Uterus (tissue), 4 donors: Measurements from ENCODE around the gene GPR68. TPM values are rescaled to one million over a fixed set of nuclear protein-coding genes. Genes with fewer than 3 reads are reported as not detected.

Source experiments
- DNase-seq, 2 donors: peaks; one replicate each; pipeline ENCODE4 v3.0.0-alpha.2; 2019 to 2020
- H3K27ac ChIP-seq, 2 donors: fragments of 200-600 bp; sonication (generic); 1 replicate in 1 of 2; 2 replicates in 1 of 2; pipeline ENCODE4 v1.5.1; 2016 to 2018
- H3K27me3 ChIP-seq, 2 donors: fragments of 200-600 bp; sonication (generic); one replicate each; pipeline ENCODE4 v1.5.1; 2018 to 2019; ENCODE audit warnings: control low read depth in 1 of 2
- H3K36me3 ChIP-seq, 2 donors: fragments of 200-600 bp; sonication (generic); one replicate each; pipeline ENCODE4 v1.5.1; 2019; ENCODE audit warnings: control low read depth in 1 of 2
- H3K4me1 ChIP-seq, 2 donors: fragments of 200-600 bp; sonication (generic); one replicate each; pipeline ENCODE4 v1.5.1; 2018 to 2019; ENCODE audit warnings: control low read depth in 1 of 2
- H3K4me3 ChIP-seq, 2 donors: fragments of 200-600 bp; sonication (generic); 1 replicate in 1 of 2; 2 replicates in 1 of 2; pipeline ENCODE4 v1.5.1; 2018 to 2019; ENCODE audit warnings: mild to moderate bottlenecking in 1 of 2
- H3K9me3 ChIP-seq, 2 donors: fragments of 200-600 bp; sonication (generic); one replicate each; pipeline ENCODE4 v1.5.1; 2019; ENCODE audit warnings: control low read depth in 1 of 2
- POLR2A ChIP-seq, 2 donors: fragments of 450-650 bp; IDR thresholded peaks; one replicate each; pipeline ENCODE4 v1.6.1; 2016; ENCODE audit warnings: antibody characterized with exemption in 2 of 2, mild to moderate bottlenecking in 1 of 2, moderate library complexity in 1 of 2
- intact Hi-C: fragments of 100-400 bp; cut with DNase I; formaldehyde crosslinking; loops from one replicate; pipeline ENCODE4 v1.15.1; 2023; ENCODE audit warnings: low total_unique reads
- total RNA-seq, 4 donors: library from RNA; depleted of rRNA in 3 of 4; stranded (reverse); fragments of >200 nt in 3 of 4; gene quantifications; one replicate each; pipeline versions ENCODE4 v1.1.0 to v1.2.4, GENCODE V29; 2014 to 2023
- TF ChIP-seq, protein P1 (sequence below), 4 experiments: fragments of 200-600 bp in 2 of 4; fragments of 450-650 bp in 2 of 4; sonication (generic) in 2 of 4; IDR thresholded peaks; one replicate each; pipeline ENCODE4 v1.5.1; 2016 to 2019; ENCODE audit warnings: antibody characterized with exemption in 4 of 4, mild to moderate bottlenecking in 2 of 4, moderate library complexity in 1 of 4
- donor health status: DM: yes; HTN: yes; CAD: no.

GPR68 gene
- total RNA-seq, 4 donors from 2014 or later: 0.48 to 0.98 TPM; not detected in 2

DNA sequence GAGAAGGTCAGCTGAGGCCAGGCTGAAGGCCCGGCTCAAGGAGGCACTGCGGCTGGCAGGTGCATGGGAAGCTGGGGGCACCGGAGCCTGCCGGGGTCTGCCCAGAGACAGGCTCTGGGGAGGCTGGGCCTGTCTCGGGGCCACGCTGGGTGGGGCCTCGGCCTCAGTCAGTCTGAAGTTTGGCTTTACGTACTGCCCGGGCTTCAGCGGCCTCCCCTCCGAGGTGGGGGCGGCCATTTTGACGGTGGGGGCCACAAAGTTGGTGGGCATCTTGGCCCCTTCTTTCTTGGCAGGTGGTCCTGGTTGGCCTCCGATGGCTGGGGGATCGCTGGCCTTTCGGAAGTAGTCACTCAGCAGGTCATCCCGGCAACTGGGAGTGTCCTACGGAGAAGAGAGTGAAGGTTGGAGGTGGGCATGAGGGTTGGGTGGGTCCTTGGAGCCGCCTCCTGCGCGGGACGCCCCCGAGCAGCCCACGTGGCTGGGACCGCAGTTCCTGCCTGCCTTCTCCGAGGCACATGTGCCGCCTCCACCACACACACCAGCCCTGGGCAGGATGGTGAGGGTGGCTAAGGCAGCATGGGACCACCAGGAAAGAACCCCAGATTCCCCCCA lies 28.9 kb upstream of the GPR68 start:
- Histone ChIP-seq H3K9me3 (no peaks in the 10 kb centered on the region), H3K4me3 (no peak overlapping the region), H3K36me3 (no peaks in the 10 kb centered on the region), H3K27ac (no peak overlapping the region), H3K27me3 (no peaks in the 10 kb centered on the region), H3K4me1 (no peaks in the 10 kb centered on the region)
- intact Hi-C loops: no loop called here
- TF ChIP-seq, protein P1, sequence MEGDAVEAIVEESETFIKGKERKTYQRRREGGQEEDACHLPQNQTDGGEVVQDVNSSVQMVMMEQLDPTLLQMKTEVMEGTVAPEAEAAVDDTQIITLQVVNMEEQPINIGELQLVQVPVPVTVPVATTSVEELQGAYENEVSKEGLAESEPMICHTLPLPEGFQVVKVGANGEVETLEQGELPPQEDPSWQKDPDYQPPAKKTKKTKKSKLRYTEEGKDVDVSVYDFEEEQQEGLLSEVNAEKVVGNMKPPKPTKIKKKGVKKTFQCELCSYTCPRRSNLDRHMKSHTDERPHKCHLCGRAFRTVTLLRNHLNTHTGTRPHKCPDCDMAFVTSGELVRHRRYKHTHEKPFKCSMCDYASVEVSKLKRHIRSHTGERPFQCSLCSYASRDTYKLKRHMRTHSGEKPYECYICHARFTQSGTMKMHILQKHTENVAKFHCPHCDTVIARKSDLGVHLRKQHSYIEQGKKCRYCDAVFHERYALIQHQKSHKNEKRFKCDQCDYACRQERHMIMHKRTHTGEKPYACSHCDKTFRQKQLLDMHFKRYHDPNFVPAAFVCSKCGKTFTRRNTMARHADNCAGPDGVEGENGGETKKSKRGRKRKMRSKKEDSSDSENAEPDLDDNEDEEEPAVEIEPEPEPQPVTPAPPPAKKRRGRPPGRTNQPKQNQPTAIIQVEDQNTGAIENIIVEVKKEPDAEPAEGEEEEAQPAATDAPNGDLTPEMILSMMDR (IDR thresholded peaks at IDR 0.05): no peak
- TF ChIP-seq POLR2A (IDR thresholded peaks at IDR 0.05): no peak
- no peak for DNase-seq

DNA sequence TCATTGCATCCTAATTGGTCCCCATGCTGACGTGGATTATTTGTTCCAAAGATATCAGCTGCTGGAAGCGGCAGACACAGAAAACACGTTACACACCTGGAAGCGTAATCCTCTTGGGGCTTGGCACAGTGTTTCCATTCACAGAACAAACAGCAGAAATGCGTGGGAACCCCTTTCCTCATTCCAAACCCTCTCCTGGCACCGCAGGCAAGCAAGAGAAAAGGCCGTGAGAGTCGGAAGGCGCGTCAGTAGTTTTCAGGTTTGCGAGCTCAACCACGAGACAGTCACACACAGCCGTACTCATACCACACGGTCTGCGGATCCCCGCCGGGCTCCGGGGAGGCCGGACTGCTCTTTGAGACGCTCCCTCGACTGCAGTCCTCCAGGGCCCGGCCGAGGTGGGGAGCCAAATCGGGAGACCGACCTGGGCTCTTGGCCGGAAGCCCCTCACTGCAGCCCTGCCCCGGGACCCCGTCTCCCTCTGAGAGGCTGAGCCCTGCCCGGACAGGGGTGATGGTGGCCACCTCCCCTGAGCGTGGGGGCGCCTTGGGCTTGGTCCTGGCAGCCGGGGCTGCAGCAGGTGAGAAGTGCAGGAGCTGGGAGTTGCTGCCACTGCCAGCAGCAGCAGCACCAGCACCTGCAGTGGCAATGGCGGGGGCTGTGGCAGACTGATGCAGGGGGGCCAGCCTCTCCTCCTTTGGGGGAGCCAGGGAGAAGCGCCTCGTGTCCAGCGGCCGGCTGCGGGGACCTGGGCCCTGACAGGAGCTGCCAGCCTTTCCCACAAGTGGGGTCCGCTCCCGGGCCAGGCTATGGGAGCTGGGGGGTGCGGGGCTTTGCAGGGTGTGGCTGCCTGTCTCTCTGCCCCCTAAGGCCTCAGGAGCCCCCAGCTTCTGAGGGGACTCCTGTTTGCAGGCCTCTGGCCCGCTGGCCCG lies 28.1 kb upstream of the GPR68 start:
- no peaks in the 10 kb centered on the region for H3K27me3 ChIP-seq
- H3K4me3 ChIP-seq: no peak overlapping the region
- intact Hi-C loops: no loop called here
- H3K9me3 ChIP-seq: no peaks in the 10 kb centered on the region
- no peaks in the 10 kb centered on the region for H3K4me1 ChIP-seq
- DNase-seq: no peak
- H3K36me3 ChIP-seq: no peaks in the 10 kb centered on the region
- no peak overlapping the region for H3K27ac ChIP-seq
- no peak for TF ChIP-seq POLR2A (IDR thresholded peaks at IDR 0.05)
- TF ChIP-seq, protein P1 (IDR thresholded peaks at IDR 0.05): no peak

DNA sequence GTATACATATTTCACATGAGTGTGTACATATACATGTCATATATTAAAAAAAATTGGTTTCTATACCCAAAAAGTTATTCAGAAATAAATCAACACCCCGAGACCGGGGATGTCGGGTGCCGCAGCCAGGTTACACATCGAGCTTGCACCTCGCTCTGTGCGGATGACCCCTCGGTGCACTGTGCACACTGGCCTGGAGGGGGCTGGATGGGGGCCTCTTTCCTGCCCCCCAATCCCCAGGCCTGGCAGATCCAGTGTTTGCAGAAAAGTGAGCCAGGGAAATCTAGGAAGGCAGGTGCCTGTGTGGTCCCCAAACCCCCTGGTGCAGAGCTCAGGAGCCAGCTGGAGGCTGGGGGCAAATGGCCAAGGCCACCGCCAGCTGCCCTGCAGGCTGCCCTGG lies 27.1 kb upstream of the GPR68 start:
- Histone ChIP-seq H3K27ac (no peak overlapping the region), H3K4me3 (no peak overlapping the region), H3K9me3 (no peaks in the 10 kb centered on the region), H3K4me1 (no peaks in the 10 kb centered on the region), H3K27me3 (no peaks in the 10 kb centered on the region), H3K36me3 (no peaks in the 10 kb centered on the region)
- TF ChIP-seq, protein P1 (IDR thresholded peaks at IDR 0.05): no peak
- DNase-seq: no peak
- intact Hi-C loops: no loop called here

DNA sequence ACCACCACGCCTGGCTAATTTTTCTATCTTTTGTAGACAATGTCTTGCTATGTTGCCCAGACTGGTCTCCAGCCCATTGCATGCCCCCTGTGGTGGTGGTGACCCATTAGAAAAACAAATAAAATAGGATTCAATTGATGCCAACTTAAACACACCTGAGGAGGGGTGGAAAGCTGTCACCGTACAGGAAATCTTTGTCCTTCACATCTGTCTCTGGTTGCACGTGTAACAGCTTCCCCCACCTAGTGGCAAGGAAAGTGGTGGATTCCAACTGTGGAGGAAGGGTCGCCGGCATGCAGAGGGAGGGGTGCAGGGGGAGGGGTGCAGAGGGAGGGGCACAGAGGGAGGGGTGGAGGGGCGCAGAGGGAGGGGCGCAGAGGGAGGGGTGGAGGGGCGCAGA lies 26.1 kb upstream of the GPR68 start:
- no peaks in the 10 kb centered on the region for H3K36me3 ChIP-seq
- no peak for DNase-seq
- intact Hi-C loops: no loop called here
- no peak overlapping the region for H3K27ac ChIP-seq
- no peaks in the 10 kb centered on the region for H3K27me3 ChIP-seq
- no peak overlapping the region for H3K4me3 ChIP-seq
- H3K9me3 ChIP-seq: no peaks in the 10 kb centered on the region
- TF ChIP-seq POLR2A (IDR thresholded peaks at IDR 0.05): no peak
- TF ChIP-seq, protein P1 (IDR thresholded peaks at IDR 0.05): no peak
- H3K4me1 ChIP-seq: no peaks in the 10 kb centered on the region

DNA sequence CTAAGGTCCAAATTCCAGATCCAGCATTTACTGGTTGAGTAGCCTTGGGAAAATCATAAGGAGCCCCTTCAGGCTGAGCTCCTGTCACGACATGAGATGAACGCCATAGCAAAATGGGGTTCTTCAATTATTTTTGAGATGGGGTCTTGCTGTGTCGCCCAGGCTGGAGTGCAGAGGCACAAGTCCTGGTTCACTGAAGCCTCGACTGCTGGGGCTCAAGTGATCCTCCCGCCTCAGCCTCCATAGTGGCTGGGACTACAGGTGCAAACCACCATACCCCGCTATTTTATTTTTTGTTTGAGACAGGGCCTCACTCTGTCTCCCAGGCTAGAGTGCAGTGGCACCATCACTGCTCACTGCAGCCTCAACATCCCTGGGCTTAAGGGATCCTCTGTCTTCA lies 25.7 kb upstream of the GPR68 start:
- Histone ChIP-seq H3K27me3 (no peaks in the 10 kb centered on the region), H3K36me3 (no peaks in the 10 kb centered on the region), H3K4me3 (no peak overlapping the region), H3K27ac (no peak overlapping the region), H3K4me1 (no peaks in the 10 kb centered on the region), H3K9me3 (no peaks in the 10 kb centered on the region)
- DNase-seq: no peak
- intact Hi-C loops: no loop called here
- TF ChIP-seq, protein P1 (IDR thresholded peaks at IDR 0.05): no peak
- TF ChIP-seq POLR2A (IDR thresholded peaks at IDR 0.05): no peak
